HG03045 (cell line): ENCODE data around the gene SV2B.

ENCODE experiments used
- ATAC-seq: cut with Tn5 transposase; IDR thresholded peaks from one replicate; pipeline ENCODE4 v1.9.1; 2021; ENCODE audit warnings: mild to moderate bottlenecking, moderate library complexity; ENCODE audit not compliant: unreplicated experiment

The SV2B gene

GRCh38 chr15:91225741-91226140 is 125.7 kb downstream of the SV2B start:
- ATAC-seq: no peak

GRCh38 chr15:91227117-91227516 is 127.1 kb downstream of the SV2B start:
- ATAC-seq: no peak

DNA sequence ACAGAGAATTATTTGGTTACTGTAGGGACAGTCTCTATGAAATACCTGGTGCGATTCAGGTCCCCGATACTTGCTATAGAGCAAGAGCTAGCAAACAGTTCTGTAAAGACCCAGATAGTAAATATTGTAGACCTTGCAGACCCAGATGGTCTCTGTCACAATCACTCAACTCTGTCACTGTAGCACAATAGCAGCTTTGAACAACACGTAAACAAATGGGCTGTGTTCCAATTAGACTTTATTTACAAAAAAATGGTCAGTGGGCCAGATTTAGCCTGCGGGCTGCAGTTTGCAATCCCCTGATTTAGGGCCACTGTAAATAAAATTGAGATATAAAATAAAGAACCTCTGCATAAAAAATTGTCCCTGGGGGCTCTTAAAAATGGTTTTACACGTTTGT is 127.7 kb downstream of the SV2B start:
- no peak for ATAC-seq

DNA sequence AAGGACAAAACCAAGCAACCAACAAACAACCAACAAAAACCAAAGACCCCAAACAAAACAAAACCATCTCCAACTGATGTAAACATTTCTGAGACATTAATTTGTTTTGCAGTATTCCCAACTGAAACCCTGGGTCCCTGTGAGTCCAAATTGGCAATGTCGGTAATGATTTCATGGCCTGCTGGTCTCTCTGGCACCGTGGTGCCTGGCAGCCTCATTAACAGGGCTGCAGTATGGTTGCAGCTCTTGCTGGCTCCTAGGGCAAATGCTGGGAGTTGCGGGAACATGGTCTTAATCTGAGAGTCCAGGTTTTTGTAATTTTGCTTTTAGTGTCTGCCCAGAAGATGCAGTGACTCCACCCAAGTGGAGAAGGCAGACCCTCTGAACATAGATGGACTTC is 128.3 kb downstream of the SV2B start:
- ATAC-seq: no peak

GRCh38 chr15:91228890-91229289 is 128.8 kb downstream of the SV2B start:
- no peak for ATAC-seq

GRCh38 chr15:91231703-91232102 is 131.6 kb downstream of the SV2B start:
- no peak for ATAC-seq

- ATAC-seq: no peak
Measured at GRCh38 chr15:91234759-91235158, 134.7 kb downstream of the SV2B start.

DNA sequence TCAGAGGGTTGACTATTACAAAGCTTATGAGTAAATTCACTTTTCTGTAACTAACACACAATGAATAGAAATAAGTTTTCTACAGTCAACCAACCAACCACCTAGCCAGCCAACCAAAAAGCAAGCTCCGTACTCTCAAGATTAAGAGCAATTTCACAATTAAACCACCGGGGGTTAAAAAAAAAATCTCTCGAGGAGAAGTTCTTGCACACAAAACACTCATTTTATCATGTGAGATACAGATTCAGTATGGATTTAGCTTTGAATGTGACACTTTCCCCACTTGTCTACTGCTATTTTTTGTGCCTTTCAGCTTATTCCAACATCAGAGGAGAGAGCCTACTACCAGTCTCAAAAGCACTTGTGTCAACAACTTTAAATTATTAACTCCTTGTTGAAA is 135.3 kb downstream of the SV2B start:
- ATAC-seq: no peak

- no peak for ATAC-seq
Measured at GRCh38 chr15:91237445-91237844, 137.4 kb downstream of the SV2B start.

- ATAC-seq: no peak
Measured at GRCh38 chr15:91238644-91239425, 138.8 kb downstream of the SV2B start.

DNA sequence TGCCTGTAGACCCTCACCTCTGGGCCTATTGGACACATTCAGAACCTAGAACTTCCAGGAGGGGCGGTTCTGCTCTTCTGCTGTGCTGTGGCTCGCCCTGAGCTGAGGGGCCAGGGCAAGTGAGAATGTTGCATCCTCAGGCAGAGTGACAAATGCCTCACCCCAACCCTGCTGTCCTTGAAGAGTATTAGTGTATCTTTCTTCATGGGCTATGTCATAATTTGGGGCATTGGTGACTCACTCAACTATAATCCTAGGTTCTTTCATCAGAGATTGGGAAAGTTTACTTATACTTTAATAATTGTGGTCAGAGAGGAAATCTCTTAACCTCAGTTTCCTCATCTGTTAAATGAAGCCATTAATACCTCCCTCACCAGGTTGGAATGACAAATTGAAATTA is 143.8 kb downstream of the SV2B start:
- no peak for ATAC-seq

GRCh38 chr15:91244919-91245318 is 144.9 kb downstream of the SV2B start:
- no peak for ATAC-seq

- no peak for ATAC-seq
Measured at GRCh38 chr15:91246998-91247397, 146.9 kb downstream of the SV2B start.

- no peak for ATAC-seq
Measured at GRCh38 chr15:91249591-91249990, 149.5 kb downstream of the SV2B start.

- ATAC-seq: no peak
Measured at GRCh38 chr15:91252322-91252721, 152.3 kb downstream of the SV2B start.

DNA sequence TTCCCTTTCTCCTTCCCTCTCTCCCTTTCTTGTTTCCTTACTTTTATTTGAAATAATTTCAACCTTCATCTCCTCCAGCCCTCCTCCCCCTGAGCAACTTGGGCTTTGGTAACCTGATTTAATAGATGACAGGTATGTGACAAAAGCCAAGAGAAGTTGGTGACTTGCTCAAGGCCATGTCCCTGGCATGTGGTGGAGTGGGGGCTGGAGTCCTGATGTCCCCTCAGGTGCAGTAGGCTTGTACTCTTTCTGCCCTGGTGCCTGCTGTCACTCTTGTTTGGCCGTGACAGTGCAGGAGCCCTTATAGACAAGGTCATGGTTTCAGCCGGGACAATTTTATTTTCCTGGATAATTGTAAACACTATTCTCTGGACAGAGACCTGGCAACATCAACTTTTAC is 152.7 kb downstream of the SV2B start:
- no peak for ATAC-seq

DNA sequence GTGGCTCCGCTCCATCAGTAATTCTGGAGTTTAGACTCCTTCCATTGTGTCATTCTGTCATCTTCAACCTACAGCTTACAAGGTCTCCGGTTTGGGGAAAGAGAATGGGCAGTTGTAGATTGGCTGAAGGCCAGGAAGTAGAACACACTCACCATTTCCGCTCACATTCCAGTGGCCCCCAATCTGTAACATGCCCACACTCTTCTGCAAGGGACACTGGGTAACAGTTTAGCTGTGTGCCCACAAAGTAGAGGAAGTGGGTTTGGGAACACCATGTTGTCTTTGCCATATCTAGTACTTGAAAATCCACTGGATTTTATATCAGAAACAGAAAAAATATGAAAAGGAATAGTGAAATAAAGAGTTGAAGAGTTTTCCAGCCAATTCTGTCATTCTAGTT is 153.5 kb downstream of the SV2B start:
- ATAC-seq: no peak

- no peak for ATAC-seq
Measured at GRCh38 chr15:91254766-91255165, 154.7 kb downstream of the SV2B start.

DNA sequence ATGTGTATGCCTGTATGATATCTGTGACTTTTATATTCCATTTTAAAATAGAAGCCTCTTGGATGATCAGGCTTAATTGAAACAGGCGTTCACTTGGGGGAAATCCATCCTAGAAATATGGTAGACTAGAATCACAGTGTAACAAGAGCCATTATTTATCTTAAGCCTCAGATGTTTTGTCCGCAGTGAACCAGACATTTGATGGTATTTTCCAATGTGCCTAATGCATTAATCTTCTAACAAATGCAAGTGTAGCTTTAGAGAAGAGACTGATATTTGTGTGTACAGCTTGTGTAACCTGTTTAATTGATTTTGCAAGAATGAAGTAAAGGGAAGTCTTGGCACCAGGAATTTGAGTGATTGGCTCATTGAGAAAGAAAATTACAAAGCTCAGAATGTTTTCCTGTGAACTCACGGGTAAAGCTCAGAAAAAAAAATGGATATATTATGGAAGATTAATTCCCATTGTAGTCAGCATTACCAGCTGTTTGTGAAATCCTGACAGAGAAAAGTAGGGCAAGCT is 155.7 kb downstream of the SV2B start:
- no peak for ATAC-seq

- ATAC-seq: no peak
Measured at GRCh38 chr15:91257746-91258414, 157.8 kb downstream of the SV2B start.

GRCh38 chr15:91258415-91258759 is 158.3 kb downstream of the SV2B start:
- ATAC-seq: no peak

DNA sequence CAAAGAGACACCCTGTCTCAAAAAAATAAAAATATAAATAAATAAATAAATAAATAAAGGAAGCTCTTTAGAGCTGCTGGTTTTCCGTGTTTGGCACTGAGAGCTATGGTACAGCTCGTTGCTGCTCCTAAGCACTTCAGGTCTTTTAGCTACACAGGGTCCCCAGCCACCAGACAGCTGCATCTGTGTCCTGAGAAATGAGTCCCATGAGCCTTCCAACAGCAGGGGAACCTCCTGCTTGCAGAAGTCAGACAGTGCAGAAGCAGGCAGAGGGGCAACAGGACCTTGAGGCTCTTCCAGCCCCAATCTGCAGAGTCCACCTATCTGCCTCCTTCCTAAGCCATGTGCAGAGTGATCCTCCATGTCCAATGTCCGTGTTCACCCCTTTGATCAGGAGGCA is 159.0 kb downstream of the SV2B start:
- ATAC-seq: no peak
